Ovary (tissue), 3 donors: Measurements from ENCODE around the gene COPE.

Experiments
- CTCF ChIP-seq, 3 donors: fragments of 450-650 bp in 2 of 3; fragments of 200-600 bp in 1 of 3; IDR thresholded peaks; one replicate each; pipeline versions ENCODE4 v1.5.1 to v1.8.0; 2016 to 2022; ENCODE audit warnings: antibody characterized with exemption in 3 of 3, mild to moderate bottlenecking in 1 of 3
- POLR2A ChIP-seq: fragments of 450-650 bp; IDR thresholded peaks from one replicate; pipeline ENCODE4 v1.6.1; 2017; ENCODE audit warnings: antibody characterized with exemption, mild to moderate bottlenecking, moderate library complexity
- donor health status: DM: no; HTN: no; CAD: no.

- TF ChIP-seq CTCF (IDR thresholded peaks at IDR 0.05) (no peak), POLR2A (no peak)
These were observed 53.8 kb downstream of the COPE start for GRCh38 chr19:18865106-18865972.
